Progenitor cell of endocrine pancreas (in vitro differentiated cells): ENCODE data around the gene MPDU1. TPM values are rescaled to one million over a fixed set of nuclear protein-coding genes. Genes with fewer than 3 reads are reported as not detected.

Source experiments
- DNase-seq: peaks from one replicate; pipeline ENCODE4 v3.0.0; 2021; ENCODE audit warnings: low spot score; ENCODE audit not compliant: unreplicated experiment
- H3K27ac Mint-ChIP-seq: 2 replicates; pipeline ENCODE4 v1.8.0; 2021; ENCODE audit warnings: mild to moderate bottlenecking, moderate library complexity, mixed read lengths
- H3K27me3 Mint-ChIP-seq: 2 replicates; pipeline ENCODE4 v1.8.0; 2021; ENCODE audit warnings: mixed read lengths
- H3K36me3 Mint-ChIP-seq: 2 replicates; pipeline ENCODE4 v1.8.0; 2022; ENCODE audit warnings: mixed read lengths; ENCODE audit not compliant: insufficient read depth
- H3K4me1 Mint-ChIP-seq: 2 replicates; pipeline ENCODE4 v1.8.0; 2021; ENCODE audit warnings: low read depth, mixed read lengths
- H3K4me3 Mint-ChIP-seq: 2 replicates; pipeline ENCODE4 v1.8.0; 2021; ENCODE audit warnings: low read depth, mild to moderate bottlenecking, moderate library complexity, mixed read lengths
- H3K9me3 Mint-ChIP-seq: 2 replicates; pipeline ENCODE4 v1.8.0; 2021; ENCODE audit warnings: low read depth, mixed read lengths
- CTCF ChIP-seq: fragments of 200-600 bp; sonication (generic); IDR thresholded peaks from one replicate; pipeline ENCODE4 v1.5.0; 2021; ENCODE audit warnings: antibody characterized with exemption, mild to moderate bottlenecking; ENCODE audit not compliant: unreplicated experiment
- total RNA-seq: library from RNA; stranded (reverse); gene quantifications from 2 replicates; pipeline ENCODE4 v1.2.1, GENCODE V29; 2021

Gene MPDU1
- total RNA-seq, 1 donor from 2014 or later: 71.9 TPM

GRCh38 chr17:7633093-7633492 lies 49.4 kb downstream of the MPDU1 start:
- Mint-ChIP-seq H3K9me3 (no peaks in the 10 kb centered on the region), H3K4me3 (no peak overlapping the region), H3K36me3 (no peaks in the 10 kb centered on the region), H3K4me1 (peaks cover 13% of the 10 kb centered on the region), H3K27me3 (no peaks in the 10 kb centered on the region), H3K27ac (no peak overlapping the region)
- no peak for TF ChIP-seq CTCF
- DNase-seq: no peak

- TF ChIP-seq CTCF: peak; percentile 62
- peak; percentile 45 for DNase-seq
- Mint-ChIP-seq H3K4me3 (no peak overlapping the region), H3K27me3 (no peaks in the 10 kb centered on the region), H3K4me1 (peaks cover 13% of the 10 kb centered on the region), H3K36me3 (no peaks in the 10 kb centered on the region), H3K27ac (no peak overlapping the region), H3K9me3 (no peaks in the 10 kb centered on the region)
Observed at GRCh38 chr17:7634384-7634783, 50.7 kb downstream of the MPDU1 start.

- no peak for DNase-seq
- no peaks in the 10 kb centered on the region for H3K36me3 Mint-ChIP-seq
Observed at GRCh38 chr17:7636163-7636562, 52.5 kb downstream of the MPDU1 start.

More at GRCh38 chr17:7636163-7636562, 52.5 kb downstream of the MPDU1 start:
- no peak for TF ChIP-seq CTCF
- H3K9me3 Mint-ChIP-seq: no peaks in the 10 kb centered on the region
- no peak overlapping the region for H3K4me3 Mint-ChIP-seq
- peaks cover 7% of the 10 kb centered on the region for H3K4me1 Mint-ChIP-seq
- H3K27me3 Mint-ChIP-seq: no peaks in the 10 kb centered on the region
- H3K27ac Mint-ChIP-seq: no peak overlapping the region

Other genes starting within 250 kb of the MPDU1 start
- gene ACAP1, start 247.3 kb upstream of the MPDU1 start, total RNA-seq: 1.0 TPM in 1 of 2 replicates, not detected in the other
- gene KCTD11, start 231.7 kb upstream of the MPDU1 start, total RNA-seq: 11.3 and 12.4 TPM in 2 replicates
- gene TMEM95, start 228.7 kb upstream of the MPDU1 start, total RNA-seq: not detected in 2 replicates
- 9.1 and 13.4 TPM in 2 replicates for gene TNK1, start 202.8 kb upstream of the MPDU1 start, total RNA-seq
- gene PLSCR3, start 189.3 kb upstream of the MPDU1 start, total RNA-seq: 35.5 and 37.9 TPM in 2 replicates
- gene TMEM256, start 179.8 kb upstream of the MPDU1 start, total RNA-seq: 89.2 and 102 TPM in 2 replicates
- 30.3 and 34.4 TPM in 2 replicates for gene NLGN2, start 176.0 kb upstream of the MPDU1 start, total RNA-seq
- gene SPEM1, start 163.5 kb upstream of the MPDU1 start, total RNA-seq: not detected in 2 replicates
- not detected in 2 replicates for gene SPEM2, start 158.2 kb upstream of the MPDU1 start, total RNA-seq
- gene SPEM3, start 155.0 kb upstream of the MPDU1 start, total RNA-seq: not detected in 2 replicates
- 8.1 and 10.0 TPM in 2 replicates for gene TMEM102, start 148.4 kb upstream of the MPDU1 start, total RNA-seq
- 4.5 and 5.1 TPM in 2 replicates for gene FGF11, start 144.3 kb upstream of the MPDU1 start, total RNA-seq
- 17.2 and 19.1 TPM in 2 replicates for gene CHRNB1, start 138.8 kb upstream of the MPDU1 start, total RNA-seq
- 26.8 and 28.4 TPM in 2 replicates for gene ZBTB4, start 104.2 kb upstream of the MPDU1 start, total RNA-seq
- gene SLC35G6, start 102.4 kb upstream of the MPDU1 start, total RNA-seq: not detected in 2 replicates
- gene POLR2A, start 99.5 kb upstream of the MPDU1 start, total RNA-seq: 195 and 210 TPM in 2 replicates
- 9.4 and 10.7 TPM in 2 replicates for gene TNFSF12, start 34.8 kb upstream of the MPDU1 start, total RNA-seq
- 4.1 and 4.7 TPM in 2 replicates for gene TNFSF13, start 25.1 kb upstream of the MPDU1 start, total RNA-seq
- gene SENP3, start 21.9 kb upstream of the MPDU1 start, total RNA-seq: 58.2 and 62.5 TPM in 2 replicates
- not detected in 2 replicates for gene CD68, start 4.2 kb upstream of the MPDU1 start, total RNA-seq
- gene SOX15, start 6.2 kb downstream of the MPDU1 start, total RNA-seq: 0.93 and 1.0 TPM in 2 replicates
- gene FXR2, start 31.0 kb downstream of the MPDU1 start, total RNA-seq: 53.6 and 61.4 TPM in 2 replicates
- 108 and 120 TPM in 2 replicates for gene SAT2, start 44.0 kb downstream of the MPDU1 start, total RNA-seq
- gene SHBG, start 46.3 kb downstream of the MPDU1 start, total RNA-seq: 5.1 and 5.9 TPM in 2 replicates
- 1.5 and 2.1 TPM in 2 replicates for gene ATP1B2, start 67.1 kb downstream of the MPDU1 start, total RNA-seq
- 106 and 121 TPM in 2 replicates for gene TP53, start 103.6 kb downstream of the MPDU1 start, total RNA-seq
- gene WRAP53, start 104.6 kb downstream of the MPDU1 start, total RNA-seq: 26.4 and 28.0 TPM in 2 replicates
- 32.3 and 34.5 TPM in 2 replicates for gene EFNB3, start 121.3 kb downstream of the MPDU1 start, total RNA-seq
- 0.22 and 0.29 TPM in 2 replicates for gene DNAH2, start 133.9 kb downstream of the MPDU1 start, total RNA-seq